OCI-LY1 (cell line): Measurements from ENCODE around the gene ADTRP.

Experiments
- EZH2 ChIP-seq: fragments of 200-600 bp; sonication (generic), shearing (Covaris generic); IDR thresholded peaks from 2 replicates; pipeline ENCODE4 v1.8.0; 2017; ENCODE audit warnings: borderline replicate concordance, mixed run types, mild to moderate bottlenecking, antibody characterized with exemption, low read length, moderate library complexity, mixed read lengths
- TF ChIP-seq, protein P1 (sequence below): fragments of 200-600 bp; sonication (generic), shearing (Covaris generic); IDR thresholded peaks from 2 replicates; pipeline ENCODE4 v1.5.1; 2017; ENCODE audit warnings: mild to moderate bottlenecking, antibody characterized with exemption, low read length, moderate library complexity, mixed read lengths

DNA sequence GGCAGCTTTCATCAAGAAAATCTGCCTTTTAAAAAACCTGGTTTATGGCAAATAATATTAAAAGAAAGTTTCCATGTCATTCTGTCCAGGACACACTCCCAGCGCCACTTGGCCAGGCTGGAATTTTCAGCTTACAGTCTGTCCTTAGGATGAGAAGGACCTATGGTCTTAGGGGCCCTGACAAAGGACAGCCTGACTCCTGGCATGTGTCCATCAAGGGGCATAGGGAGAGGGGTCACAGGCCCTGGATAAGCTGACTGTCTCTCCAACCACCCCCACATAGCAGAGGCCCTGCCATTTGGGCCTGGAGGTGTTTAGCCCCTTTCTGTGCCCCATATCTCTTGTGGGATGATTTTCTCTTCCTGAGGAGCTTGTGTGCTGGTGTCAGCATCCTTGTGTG is 60.6 kb downstream of the ADTRP start:
- TF ChIP-seq, protein P1, sequence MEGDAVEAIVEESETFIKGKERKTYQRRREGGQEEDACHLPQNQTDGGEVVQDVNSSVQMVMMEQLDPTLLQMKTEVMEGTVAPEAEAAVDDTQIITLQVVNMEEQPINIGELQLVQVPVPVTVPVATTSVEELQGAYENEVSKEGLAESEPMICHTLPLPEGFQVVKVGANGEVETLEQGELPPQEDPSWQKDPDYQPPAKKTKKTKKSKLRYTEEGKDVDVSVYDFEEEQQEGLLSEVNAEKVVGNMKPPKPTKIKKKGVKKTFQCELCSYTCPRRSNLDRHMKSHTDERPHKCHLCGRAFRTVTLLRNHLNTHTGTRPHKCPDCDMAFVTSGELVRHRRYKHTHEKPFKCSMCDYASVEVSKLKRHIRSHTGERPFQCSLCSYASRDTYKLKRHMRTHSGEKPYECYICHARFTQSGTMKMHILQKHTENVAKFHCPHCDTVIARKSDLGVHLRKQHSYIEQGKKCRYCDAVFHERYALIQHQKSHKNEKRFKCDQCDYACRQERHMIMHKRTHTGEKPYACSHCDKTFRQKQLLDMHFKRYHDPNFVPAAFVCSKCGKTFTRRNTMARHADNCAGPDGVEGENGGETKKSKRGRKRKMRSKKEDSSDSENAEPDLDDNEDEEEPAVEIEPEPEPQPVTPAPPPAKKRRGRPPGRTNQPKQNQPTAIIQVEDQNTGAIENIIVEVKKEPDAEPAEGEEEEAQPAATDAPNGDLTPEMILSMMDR, result no peak
- TF ChIP-seq EZH2, result no peak
